GM18873 (cell line): ENCODE data around the gene GLI3.
"Not testable (repeated sequence)": the region's sequence is repeated elsewhere in the genome, so short reads cannot be mapped to it uniquely, and the experiment has no call there.

Experiments used
- ATAC-seq: cut with Tn5 transposase; IDR thresholded peaks from one replicate; pipeline ENCODE4 v1.9.1; 2021; ENCODE audit warnings: mild to moderate bottlenecking, moderate library complexity, moderate number of reproducible peaks; ENCODE audit not compliant: unreplicated experiment, low FRiP score

GLI3 gene

DNA sequence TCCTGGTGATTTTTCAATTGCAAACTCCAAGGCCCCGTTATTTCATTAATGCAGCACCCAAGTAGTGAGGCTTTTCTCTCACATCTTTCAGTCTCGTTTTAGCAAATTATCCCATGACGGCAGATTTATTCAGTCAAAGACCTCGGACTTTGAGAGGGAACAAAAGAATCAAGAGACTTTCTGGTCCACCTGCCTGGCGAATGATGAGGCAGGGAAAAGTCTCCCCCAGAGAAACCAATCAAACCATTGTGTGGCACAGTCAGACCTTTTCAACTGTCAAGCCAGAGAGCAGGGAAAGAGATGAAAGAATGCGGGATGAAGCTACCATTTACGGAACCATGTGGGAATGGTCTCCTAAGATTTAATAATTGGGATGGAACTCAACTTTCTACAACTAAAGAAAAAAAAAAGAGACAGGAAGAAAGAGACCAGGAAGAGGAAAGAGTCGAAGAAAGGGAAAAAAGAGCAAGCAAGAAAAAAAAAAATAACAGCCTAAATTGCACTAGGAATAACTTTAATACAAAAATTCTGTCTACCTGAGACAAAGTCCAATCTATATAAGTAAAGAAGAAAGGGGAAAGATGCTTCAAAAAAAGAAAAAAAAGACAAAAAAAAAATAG lies 22.8 kb downstream of the GLI3 start:
- no peak for ATAC-seq

DNA sequence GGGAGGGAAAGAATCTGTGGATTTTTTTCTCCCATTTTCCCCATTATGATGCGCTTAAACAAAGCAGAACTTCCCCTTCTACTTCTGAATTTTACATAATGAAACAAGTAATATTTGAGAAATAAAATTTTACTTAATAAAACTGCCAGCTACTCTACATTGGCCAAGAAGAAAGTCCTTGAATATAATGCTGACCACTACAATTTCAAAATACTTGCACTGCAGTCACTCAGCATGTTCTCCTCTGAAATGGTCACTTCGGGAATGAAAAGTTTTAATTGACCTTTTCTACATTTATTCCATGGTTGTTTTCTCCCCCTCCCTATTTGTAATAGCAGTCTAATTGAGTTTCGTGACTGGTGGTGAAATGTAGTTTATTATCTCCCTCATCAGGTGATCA lies 23.9 kb downstream of the GLI3 start:
- no peak for ATAC-seq

DNA sequence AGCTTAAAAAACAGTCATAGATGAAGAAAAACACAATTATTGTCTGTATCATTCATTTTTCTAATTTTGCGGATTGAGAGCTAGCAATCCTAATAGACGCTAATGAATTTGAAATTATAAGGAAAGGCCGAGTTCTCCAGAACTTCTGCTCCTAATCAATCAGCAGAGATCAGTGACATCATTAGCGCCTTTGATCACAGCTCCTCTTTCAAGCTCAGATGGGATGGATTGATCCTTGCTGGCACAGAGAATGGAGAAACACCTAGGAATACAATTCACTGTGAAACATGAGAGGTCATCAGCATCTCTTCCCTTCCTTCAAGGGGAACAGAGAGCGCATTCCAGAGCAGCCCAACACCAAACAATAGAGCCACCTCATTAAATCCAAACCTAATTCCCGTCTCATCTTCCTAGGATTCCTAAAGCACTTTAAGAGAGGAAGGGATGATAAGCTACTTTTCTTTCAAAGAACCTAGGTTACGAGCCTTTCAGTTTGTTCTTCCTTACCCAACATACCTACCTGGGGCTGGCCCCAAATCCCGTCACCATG lies 24.4 kb downstream of the GLI3 start:
- no peak for ATAC-seq

DNA sequence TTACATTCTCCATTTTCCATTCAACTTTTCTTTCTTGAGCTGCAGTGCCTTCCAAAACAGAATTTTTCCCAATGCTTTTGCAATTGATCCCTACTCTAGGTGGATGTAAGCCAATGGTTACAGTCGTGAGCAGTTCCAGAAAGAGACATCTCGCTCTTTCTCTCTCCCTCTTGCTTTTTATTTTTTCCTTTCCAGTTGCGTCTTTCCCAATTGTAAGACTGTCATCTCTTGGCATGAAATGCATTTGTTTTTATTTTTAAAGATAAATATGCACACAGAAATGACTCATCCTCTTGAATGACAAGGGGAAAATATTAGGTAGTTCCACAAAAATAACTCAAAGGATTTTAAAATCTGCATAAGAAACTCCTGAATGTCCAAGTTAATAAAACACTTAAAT lies 25.1 kb downstream of the GLI3 start:
- ATAC-seq, result no peak

DNA sequence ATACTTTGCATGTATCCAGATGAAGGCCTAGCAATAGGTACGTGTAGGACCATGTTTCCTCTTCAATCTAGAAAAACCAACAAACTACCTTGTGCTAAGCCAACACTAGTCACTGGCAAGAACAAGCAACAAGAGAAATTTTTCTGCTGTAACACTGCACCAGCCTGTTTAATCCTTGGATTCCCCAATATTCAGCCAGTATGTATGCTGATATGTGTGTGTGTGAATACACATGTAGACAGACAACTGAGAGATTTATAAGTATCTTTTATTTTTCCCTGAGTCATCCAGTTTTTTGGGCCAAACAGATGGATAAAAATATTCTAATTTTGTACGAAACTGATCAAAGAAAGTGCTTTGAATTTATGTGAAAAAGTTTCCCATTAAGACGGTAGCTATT lies 26.2 kb downstream of the GLI3 start:
- no peak for ATAC-seq

DNA sequence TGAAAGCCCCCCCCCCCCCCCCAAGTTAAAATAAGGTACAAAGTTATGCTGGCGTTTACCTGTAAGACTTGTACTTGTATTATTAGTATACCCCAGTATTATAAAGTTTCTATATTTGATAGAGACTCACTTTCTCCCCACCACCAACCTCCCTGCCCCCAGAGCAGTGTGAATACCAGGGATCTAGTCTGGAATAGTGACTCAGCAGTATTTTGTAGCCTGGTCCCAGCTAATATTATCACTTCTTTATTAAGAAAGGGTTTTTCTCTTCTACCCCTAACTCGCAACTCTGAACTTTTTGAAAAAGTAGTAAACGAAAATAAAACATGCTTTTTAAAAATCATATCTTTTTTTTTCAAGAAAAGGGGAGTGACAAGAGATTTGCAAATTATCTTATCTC lies 26.7 kb downstream of the GLI3 start:
- ATAC-seq, result no peak

DNA sequence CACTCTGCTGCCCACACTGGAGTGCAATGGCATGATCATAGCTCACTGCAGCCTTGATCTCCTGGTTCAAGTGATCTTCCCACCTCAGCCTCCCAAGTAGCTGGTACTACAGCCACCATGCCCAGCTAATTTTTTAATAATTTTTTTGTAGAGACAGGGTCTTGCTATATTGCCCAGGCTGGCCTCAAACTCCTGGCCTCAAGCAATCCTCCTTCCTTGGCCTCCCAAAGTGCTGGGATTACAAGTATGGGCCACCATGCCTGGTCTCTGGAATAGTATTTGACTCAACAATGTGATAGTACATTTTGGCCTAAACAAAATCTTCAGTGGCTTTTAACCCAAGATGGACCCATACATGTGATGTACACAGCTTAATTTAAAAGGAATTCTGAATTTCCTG lies 27.9 kb downstream of the GLI3 start:
- ATAC-seq, result not testable (repeated sequence)

DNA sequence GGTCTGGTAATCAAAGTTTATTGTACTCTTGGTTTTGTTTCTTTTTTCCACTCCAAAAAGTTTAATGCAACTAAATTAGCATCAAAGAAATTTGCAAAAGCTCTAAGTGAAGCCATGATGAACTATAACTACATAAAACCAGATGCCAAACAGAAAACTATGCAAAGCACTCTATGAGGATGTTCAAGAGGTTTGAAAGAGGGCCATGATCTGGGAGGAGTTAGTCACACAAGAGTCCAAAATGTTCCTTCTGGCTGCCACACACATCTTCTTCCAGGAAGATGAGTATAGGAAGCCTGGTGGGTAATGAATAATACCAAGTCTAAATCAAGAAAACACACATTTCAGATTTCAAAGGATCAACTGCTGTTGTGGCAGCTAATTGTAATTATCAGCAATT lies 28.4 kb downstream of the GLI3 start:
- ATAC-seq, result no peak

DNA sequence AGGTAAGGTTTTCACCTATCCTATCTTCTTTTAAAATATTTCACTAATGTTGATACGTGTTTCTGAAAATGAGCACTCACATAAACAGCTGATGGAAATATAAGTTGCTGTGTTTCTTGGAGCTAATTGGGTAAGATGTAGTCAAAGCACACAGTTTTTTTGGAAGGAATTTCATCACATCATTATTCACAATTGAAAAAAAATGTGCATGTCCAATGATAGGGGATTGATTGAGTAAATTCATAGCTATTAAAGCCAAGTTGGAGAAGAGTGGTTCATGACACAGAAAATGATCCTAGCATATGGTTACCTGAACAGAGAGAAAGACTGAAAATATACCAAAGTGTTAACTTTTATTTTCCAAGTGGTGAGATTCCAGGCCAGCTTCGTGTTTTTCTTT lies 29.6 kb downstream of the GLI3 start:
- no peak for ATAC-seq

DNA sequence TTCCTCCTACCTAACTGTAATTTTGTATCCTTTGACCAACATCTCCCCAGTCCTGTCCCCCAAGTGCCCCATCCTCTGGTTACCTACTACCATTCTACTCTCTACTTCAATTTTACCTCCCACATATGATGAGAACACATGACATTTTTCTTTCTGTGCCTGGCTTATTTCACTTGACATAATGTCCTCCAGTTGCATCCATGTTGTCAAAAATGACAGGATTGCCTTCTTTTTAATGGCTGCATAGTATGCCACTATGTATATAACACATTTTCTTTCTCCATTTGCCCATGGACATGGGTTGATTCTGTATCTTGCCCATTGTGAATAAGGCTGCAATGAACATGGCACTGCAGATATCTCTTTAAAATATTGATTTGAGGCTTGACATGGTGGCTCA lies 33.7 kb downstream of the GLI3 start:
- ATAC-seq, result no peak

DNA sequence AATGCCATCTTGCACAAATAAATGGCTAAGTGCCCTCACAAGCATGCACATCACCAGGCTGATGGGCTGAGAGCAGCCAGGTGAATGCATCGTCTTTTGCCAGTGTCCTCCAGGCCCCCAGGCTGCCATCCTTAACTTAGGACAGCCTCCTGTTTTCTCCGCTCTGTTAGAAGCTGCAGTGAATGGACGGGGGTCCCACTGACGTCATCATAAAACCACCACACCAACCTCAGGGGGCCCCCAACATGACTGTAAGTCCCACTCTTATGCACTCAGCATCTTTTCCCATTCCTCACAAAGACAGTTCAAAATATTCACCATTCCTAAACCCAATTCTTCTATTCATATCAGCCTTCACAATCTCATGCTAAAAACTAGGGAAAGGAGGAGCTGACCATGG lies 34.4 kb downstream of the GLI3 start:
- no peak for ATAC-seq

DNA sequence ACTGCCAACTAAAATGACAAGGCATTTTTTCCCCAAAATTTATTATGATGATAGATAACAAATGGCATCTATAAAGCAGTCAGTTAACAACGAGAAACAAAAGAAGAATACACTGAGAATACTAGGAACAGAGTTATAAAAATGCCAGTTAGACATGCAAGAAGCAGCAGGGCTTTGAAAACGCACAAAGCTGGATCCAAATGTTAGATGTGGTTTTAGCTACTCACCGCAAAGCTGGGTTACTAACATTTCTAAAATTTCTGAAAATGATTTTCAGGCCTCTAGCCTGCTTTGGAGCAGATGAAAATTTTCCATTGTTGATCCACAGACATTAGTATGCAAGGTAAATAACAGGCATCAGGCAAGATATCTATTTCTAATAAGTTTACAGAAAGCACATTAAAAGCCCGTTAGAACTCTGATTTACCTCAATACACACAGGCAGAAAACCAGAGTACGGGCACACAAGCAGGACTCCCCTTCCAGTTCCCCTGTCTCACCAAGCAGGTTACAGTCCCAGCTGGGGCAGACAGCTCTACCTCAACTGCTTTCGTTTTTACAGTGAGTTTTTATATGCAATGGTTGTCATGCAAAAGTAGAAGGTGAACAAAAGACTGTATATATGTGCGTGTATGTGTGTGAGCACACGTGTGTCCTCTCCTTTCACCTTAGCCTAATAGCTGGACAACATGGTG lies 37.9 kb downstream of the GLI3 start:
- no peak for ATAC-seq

DNA sequence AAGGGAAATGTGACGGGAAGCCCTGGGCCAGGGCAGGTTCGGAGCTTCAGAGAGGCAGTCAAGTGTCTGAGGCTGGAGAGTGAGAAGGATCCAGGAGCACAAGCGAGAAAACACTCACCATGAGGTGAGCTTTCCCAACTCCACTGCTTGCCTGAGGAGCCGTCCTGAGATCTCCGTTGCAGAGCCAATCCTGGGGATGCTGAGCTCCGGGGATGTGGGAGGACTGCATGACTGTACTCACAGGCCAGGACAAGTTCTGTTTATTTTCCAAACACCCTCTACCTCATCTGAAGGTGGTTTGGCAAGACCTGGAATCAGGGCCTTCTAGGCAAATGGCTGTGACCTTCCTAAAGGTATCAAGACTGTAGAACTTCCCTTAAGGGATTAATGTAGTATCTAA lies 38.7 kb downstream of the GLI3 start:
- ATAC-seq, result no peak

DNA sequence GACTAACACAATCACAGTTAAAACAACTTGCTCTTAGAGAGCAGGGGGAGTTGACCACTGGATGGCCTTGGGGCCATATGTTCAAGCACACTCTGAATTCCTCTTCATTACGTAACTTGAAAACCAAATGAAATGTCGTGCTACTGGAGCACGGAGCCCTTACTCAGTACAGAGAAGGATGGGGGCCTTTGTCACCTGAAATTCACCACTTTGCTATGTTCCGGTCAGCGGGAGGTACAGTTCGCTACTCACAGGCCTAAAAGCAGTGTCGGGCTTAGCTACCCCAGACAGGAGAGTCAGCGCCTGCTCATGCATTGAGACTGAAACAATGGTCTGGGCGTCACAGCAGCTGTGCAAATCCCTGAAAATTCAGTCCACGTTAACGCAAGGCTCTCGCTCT lies 39.6 kb downstream of the GLI3 start:
- ATAC-seq, result no peak

DNA sequence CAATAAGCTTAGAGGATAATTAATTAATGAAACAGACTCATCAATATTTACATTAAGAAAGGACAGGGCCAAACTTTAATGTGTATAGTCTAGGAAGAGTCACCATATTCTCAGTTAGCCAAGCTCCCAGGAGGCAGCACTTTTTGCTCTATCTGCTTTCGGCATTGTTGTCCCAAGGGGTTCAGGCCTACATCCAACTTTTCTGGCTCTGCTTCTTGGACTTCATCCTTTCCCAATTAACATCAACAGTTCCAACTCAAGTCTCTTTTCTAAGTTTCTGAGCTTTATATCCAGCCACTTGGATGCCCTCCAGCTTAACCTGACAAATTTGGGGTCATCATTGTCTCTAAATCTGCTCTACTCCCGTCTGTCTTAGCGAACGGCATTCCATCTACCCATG lies 42.8 kb downstream of the GLI3 start:
- ATAC-seq, result no peak

DNA sequence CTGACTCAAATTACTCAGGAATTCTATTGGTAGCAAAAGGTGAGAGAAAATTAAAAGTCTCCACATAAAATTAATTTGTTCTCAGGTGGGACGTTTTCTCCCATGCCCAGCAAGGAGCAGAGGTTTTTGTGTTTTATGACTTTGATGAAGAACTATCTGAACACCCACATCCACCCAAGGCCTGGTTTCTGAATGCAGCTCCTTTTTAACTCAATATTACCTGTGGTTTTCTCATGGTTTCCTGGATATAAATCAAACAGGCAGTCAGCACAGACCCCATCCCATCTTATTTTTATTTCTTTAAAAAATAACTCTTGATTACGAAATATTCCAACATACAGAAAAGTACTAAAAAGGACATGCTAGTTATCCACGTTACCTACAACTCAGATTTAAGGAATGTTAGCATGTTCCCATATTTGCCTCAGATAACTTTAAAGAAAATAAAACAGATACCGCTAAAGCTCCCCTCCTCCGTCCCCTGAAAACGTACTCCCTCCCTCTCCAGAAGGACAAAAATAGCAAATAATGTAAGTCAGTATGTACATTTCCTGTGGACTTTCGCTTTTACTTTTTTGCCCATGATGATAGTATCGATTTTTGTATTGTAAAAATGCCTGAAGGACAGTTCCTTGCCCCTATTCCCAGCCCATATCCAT lies 43.4 kb downstream of the GLI3 start:
- ATAC-seq, result no peak

DNA sequence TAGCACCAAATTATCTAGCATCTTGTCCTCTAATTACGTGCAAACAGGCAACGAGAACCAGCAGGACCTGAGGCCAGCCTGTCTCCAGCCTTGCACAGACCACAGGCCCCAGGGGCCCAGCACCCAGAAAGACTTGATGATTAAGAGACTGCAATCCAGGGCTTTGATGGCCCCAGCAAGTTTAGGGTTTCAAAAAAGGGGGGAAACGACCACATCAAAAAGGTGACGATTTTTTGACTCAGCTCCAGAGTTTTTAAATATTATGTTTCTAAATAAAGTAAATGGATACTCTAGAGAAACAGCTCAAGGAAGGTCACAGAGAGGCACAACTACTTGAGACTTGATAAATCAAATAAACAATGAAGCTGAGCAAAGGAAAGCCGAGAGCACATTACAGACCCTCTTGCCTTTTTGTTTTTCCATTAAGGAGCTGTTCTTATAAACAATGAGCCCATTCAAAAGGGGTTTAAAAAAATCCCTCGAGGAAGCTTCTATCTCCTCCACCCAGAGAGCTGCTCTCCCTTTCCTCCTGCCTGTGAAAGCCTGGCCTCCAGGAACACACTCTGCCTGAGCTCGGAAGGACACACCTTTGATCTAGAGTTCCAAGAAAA lies 44.1 kb downstream of the GLI3 start:
- no peak for ATAC-seq

DNA sequence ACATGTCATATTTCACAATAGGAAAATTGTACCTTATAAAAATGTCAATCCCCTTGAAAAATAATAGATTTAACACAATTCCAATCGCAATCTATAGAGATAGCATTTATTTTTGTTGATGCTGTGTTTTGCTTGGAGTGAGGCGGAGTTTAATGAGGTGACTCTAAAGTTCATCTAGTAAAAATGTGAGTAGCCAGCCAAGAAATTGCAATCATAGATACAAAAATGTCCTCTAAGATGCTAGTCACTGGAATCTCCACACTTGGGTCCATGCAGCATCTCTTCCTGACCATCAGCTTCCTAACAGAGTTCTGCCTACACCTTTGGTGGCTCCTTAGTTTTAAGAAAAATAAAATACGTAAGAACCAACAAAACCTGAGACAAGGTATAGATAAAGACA lies 44.9 kb downstream of the GLI3 start:
- ATAC-seq, result no peak

DNA sequence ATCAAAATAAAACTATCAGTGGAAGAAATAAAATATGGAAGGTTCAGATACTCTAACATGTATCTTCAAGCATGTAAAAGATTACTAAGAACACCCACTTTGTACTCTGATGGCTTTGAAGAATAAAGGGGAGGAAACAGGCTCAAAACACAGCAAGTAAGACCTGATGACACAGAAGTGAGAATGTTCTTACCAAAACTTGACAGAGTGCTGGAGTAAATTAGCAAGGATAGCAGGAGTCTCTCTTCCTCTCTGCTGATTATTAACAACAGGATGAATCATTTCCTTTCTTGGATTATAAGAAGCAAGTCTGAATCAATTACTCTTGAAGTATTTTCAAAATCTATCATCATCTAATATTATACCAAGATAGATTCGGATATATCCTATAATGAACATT lies 47.5 kb downstream of the GLI3 start:
- ATAC-seq, result no peak

DNA sequence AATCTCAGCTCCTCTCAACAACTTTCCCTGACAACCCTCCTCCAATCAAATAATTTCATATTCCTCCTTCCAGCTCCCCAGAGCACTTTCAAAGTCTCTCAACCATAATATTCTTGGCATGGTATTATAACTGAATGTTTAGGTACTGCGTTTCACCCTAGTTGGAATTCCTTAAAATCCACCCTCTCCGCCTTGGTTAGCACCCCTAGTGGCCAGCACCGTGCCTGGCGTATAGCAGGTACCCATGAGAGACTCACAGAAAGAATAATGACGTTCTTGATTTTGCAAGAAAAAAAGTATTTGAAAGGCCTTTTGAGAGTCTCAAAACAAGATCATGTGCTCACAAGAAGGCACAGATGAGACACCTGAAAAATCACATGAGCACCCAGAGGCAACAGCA lies 50.9 kb downstream of the GLI3 start:
- ATAC-seq, result no peak

DNA sequence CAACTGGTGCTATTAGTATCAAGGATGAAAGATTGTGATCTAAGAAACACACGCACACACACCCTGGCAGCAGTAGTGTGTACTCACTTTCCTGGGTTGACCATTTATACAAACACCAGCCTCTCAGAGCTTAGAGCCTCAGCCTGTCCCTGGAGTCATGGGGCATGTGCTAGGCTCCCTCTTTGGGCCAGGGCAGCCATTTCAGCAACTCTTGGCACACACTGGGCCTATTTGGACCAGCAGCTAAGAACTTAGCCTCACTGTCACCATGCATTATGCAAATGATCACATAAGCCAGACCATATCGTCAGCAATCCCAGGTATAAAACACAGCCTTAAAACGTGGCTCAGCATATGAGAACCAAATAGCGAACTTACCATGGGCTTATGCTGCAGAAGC lies 51.3 kb downstream of the GLI3 start:
- ATAC-seq, result no peak
